Hematopoietic multipotent progenitor cell (in vitro differentiated cells): ENCODE measurements around the gene GIMD1. TPM values are rescaled to one million over a fixed set of nuclear protein-coding genes. Genes with fewer than 3 reads are reported as not detected.
A peak's percentile ranks its signal among the peaks of the same experiment; 100 is the strongest.

Experiments used
- DNase-seq, 3 donors: peaks; one replicate each; pipeline ENCODE4 v3.0.0-alpha.2; 2011 to 2015; ENCODE audit warnings: low read depth in 2 of 3, low spot score in 2 of 3
- total RNA-seq: library from RNA; depleted of rRNA; stranded (reverse); fragments of >200 nt; gene quantifications from one replicate; pipeline ENCODE4 v1.2.3, GENCODE V29; 2012

GIMD1 gene
- total RNA-seq, 1 donor, result not detected

DNA sequence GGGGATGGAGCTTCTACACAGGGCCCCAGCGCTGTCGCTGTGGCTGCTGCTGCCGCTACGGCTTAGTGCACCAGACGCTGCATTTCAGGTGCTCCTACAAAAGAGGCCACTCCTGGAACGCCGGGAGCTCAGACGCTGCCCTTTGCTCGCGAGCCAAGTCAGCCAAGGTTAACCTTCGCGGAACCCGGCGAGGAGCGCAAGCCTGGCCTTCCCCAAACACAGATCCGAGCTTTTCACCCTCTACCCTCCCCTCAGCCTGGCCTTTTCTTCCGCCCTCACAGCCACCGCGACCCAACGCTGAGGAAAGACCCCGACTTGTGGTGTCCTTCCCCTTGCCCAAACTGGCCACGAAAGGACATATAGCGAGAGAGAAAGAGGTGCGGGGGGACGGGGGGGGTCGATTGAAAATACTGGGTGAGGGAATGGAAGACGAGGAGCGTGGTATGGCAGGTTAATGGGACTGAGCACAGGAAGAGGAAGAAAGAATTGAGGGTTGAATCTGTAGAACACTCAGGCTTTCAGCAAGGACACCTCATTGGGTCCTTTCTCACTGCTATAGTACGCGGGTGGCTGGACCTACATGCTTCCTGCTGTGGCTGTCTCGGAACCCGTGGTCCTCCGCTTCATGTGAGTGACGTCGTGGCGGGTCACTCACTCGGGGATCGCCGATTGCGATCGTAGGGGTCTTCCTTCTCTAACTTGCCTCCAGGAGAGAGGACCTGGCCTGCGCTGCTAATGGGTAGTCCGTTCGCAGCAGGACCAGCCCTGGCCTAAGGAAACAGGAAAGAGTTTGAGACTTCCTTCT, 52.4 kb downstream of the GIMD1 start, which contains the start of the genes AIMP1 and TBCK:
TSS of gene AIMP1 (plus strand) at position 583 of the 805 bp plus-strand sequence. CDS start 8,460 bp downstream, outside the sequence.
TSS of gene TBCK (minus strand) at position 242 of the 805 bp plus-strand sequence. CDS start 7,249 bp downstream, outside the sequence.
- DNase-seq, result peak; percentile 84 to 98 (median 95)

DNA sequence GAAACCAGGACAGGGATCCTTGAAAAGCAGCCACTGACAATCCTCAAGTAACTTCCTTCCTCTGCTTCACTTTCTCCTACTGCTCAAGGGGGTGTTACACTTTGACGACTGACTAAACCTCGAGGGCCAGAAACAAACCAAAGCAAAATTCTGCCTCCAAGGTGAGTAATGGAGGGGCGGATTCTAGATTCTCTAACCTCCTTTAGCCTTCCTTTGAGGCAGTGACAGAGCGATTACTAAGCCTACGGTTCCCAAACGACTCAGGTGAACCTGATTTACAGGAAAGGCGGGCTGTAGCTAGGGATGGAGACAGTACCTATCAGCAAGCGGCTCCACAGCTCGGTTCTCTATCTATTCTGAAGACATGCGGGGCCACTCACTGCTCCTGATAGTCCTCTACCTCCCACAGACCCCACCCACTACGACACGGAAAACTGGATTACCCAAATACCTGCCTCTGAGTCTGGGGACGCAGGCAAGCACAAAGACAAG, 53.1 kb downstream of the GIMD1 start:
- peak; percentile 23 to 59 (median 36) for DNase-seq

DNA sequence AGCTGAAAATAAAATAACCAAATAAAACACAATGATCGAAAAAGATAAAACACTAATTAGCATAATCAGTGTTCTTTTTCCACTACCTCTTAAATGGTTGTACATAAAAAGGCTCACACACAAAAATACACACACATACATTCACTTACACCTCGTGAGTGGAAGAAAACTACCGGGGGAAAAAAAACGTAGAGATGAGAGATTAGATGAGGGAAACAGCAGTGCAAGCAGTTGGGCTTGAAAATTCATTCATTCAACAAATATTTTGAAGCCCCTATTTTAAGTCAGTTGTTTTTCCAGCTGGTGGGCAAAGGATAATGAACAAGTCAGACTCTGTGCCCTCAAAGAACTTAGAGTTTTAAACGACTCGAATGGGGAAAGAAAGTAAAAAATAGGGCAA, 53.6 kb downstream of the GIMD1 start:
- DNase-seq, result peak in 2 of 3 donors; percentile 1 to 2

DNA sequence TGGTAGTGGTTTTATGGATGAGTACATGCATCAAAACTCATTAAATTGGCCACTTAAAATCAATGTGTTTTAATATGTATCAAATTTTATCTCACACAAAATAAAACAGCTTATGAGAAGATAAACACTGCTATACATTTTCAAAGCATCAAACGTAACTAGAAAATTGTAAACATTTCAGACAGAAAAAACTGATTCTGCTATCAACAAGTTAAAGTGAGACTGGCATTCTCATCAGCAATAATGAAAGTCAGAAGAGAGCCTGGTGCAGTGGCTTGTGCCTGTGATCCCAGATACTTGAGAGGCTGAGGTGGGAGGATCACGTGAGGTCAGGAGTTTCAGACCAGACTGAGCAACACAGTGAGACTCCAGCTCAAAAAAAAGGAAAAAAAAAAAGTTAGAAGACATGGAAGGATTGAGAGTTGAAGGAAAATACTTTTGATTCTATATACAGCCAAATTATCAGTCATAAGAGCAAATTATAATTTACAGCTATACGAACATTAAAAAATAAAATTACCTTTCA, 55.5 kb downstream of the GIMD1 start:
- no peak for DNase-seq

DNA sequence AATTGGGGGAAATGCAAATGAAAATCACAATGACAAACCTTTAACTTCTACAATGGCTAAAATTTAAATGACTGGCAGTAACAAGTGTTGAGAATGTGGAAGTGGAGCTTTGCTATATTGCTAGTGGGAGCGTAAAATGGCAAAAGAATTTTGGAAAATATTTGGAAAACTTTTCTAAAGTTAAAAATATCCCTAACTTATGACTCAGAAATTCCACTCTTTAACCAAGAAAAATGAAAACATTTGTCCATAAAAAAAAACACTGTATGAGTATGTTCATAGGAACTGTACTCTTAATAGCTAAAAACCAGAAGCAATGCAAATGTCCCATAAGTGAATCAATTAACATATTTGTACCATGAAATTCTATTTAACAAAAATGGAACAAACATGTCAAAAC, 56.2 kb downstream of the GIMD1 start:
- no peak for DNase-seq

Other genes with a start within 250 kb of the GIMD1 start
- 27.7 TPM for gene TBCK, start 52.6 kb downstream of the GIMD1 start, total RNA-seq
- 4.0 TPM for gene AIMP1, start 52.2 kb downstream of the GIMD1 start, total RNA-seq